Measurements from ENCODE around the gene ITGBL1.

The ITGBL1 gene

GRCh38 chr13:101447852-101448251 lies 4.6 kb upstream of the ITGBL1 start:
- DNase-seq, result no peak
- no peaks in the 10 kb centered on the region for H3K36me3 ChIP-seq
- peaks cover 10% of the 10 kb centered on the region; the same call in 1 of the 2 replicates for H3K27me3 ChIP-seq
- H3K4me3 ChIP-seq (ENCODE audit: low read depth, low read length), result no peak overlapping the region
- H3K9me3 ChIP-seq, result no peaks in the 10 kb centered on the region
- no peaks in the 10 kb centered on the region for H3K4me1 ChIP-seq
- no peak for TF ChIP-seq CTCF (IDR thresholded peaks at IDR 0.05; ENCODE audit: low read depth, low read length)

GRCh38 chr13:101449790-101450748 lies 2.4 kb upstream of the ITGBL1 start:
- no peak for DNase-seq
- H3K4me3 ChIP-seq (ENCODE audit: low read depth, low read length), result no peak overlapping the region

GRCh38 chr13:101450749-101451130 lies 1.7 kb upstream of the ITGBL1 start:
- no peak for DNase-seq
- no peaks in the 10 kb centered on the region for H3K9me3 ChIP-seq
- H3K4me1 ChIP-seq, result no peaks in the 10 kb centered on the region
- peaks cover 19% of the 10 kb centered on the region for H3K27me3 ChIP-seq
- no peaks in the 10 kb centered on the region for H3K36me3 ChIP-seq
- TF ChIP-seq CTCF (IDR thresholded peaks at IDR 0.05; ENCODE audit: low read depth, low read length), result no peak
- no peak overlapping the region for H3K4me3 ChIP-seq (ENCODE audit: low read depth, low read length)

More at GRCh38 chr13:101449790-101450748, 2.4 kb upstream of the ITGBL1 start:
- no peaks in the 10 kb centered on the region for H3K9me3 ChIP-seq
- H3K4me1 ChIP-seq, result no peaks in the 10 kb centered on the region
- peaks cover 19% of the 10 kb centered on the region for H3K27me3 ChIP-seq
- no peak for TF ChIP-seq CTCF (IDR thresholded peaks at IDR 0.05; ENCODE audit: low read depth, low read length)
- no peaks in the 10 kb centered on the region for H3K36me3 ChIP-seq

- no peak for TF ChIP-seq CTCF (IDR thresholded peaks at IDR 0.05; ENCODE audit: low read depth, low read length)
- DNase-seq, result no peak
- Histone ChIP-seq H3K4me3 (ENCODE audit: low read depth, low read length) (no peak overlapping the region), H3K4me1 (no peaks in the 10 kb centered on the region), H3K9me3 (no peaks in the 10 kb centered on the region), H3K27me3 (peaks cover 19% of the 10 kb centered on the region), H3K36me3 (no peaks in the 10 kb centered on the region)
Measured at GRCh38 chr13:101451641-101452040, 834 bp upstream of the ITGBL1 start.

- DNase-seq, result no peak
- H3K27me3 ChIP-seq, result peaks cover 19% of the 10 kb centered on the region
- H3K4me1 ChIP-seq, result no peaks in the 10 kb centered on the region
- no peaks in the 10 kb centered on the region for H3K36me3 ChIP-seq
- H3K4me3 ChIP-seq (ENCODE audit: low read depth, low read length), result no peak overlapping the region
- no peak for TF ChIP-seq CTCF (IDR thresholded peaks at IDR 0.05; ENCODE audit: low read depth, low read length)
- H3K9me3 ChIP-seq, result no peaks in the 10 kb centered on the region
Measured at GRCh38 chr13:101453784-101454201, 1.3 kb downstream of the ITGBL1 start.

- H3K4me3 ChIP-seq (ENCODE audit: low read depth, low read length), result no peak overlapping the region
- DNase-seq, result no peak
- no peaks in the 10 kb centered on the region for H3K36me3 ChIP-seq
- H3K4me1 ChIP-seq, result no peaks in the 10 kb centered on the region
- peaks cover 19% of the 10 kb centered on the region for H3K27me3 ChIP-seq
- no peaks in the 10 kb centered on the region for H3K9me3 ChIP-seq
- no peak for TF ChIP-seq CTCF (IDR thresholded peaks at IDR 0.05; ENCODE audit: low read depth, low read length)
Measured at GRCh38 chr13:101454767-101455166, 2.3 kb downstream of the ITGBL1 start.
